ENCODE measurements around the gene CCDC154. TPM values are rescaled to one million over a fixed set of nuclear protein-coding genes. Genes with fewer than 3 reads are reported as not detected.

Gene CCDC154
- total RNA-seq, 1 donor from 2014 or later, result 3.1 TPM

GRCh38 chr16:1431497-1432270 is 12.7 kb downstream of the CCDC154 start:
- ATAC-seq, result no peak
- H3K36me3 ChIP-seq, result no peaks in the 10 kb centered on the region
- no peak overlapping the region for H3K27ac ChIP-seq
- intact Hi-C loops (cut with DNase I), result no loop called here
- no peaks in the 10 kb centered on the region for H3K4me1 ChIP-seq
- H3K9me3 ChIP-seq, result no peaks in the 10 kb centered on the region
- DNase-seq, result no peak
- H3K4me3 ChIP-seq, result no peak overlapping the region
- H3K27me3 ChIP-seq (ENCODE audit: low read depth), result peaks cover 17% of the 10 kb centered on the region
- no peak for TF ChIP-seq CTCF (IDR thresholded peaks at IDR 0.05)

- no peak within 1 kb of the TSS for H3K4me3 ChIP-seq
- no peak for DNase-seq
Measured at GRCh38 chr16:1430759-1431496, 13.4 kb downstream of the CCDC154 start, which contains the start of gene PERCC1. Gene PERCC1 (plus strand): TSS chr16:1431078. CDS start chr16:1432594, 1,516 bp downstream.

GRCh38 chr16:1430214-1430758 is 14.1 kb downstream of the CCDC154 start:
- no peak overlapping the region for H3K4me3 ChIP-seq
- no peaks in the 10 kb centered on the region for H3K9me3 ChIP-seq
- no peak for ATAC-seq
- H3K36me3 ChIP-seq, result no peaks in the 10 kb centered on the region
- H3K27me3 ChIP-seq (ENCODE audit: low read depth), result peaks cover 17% of the 10 kb centered on the region
- no peaks in the 10 kb centered on the region for H3K4me1 ChIP-seq
- TF ChIP-seq CTCF (IDR thresholded peaks at IDR 0.05), result no peak
- no peak for DNase-seq
- H3K27ac ChIP-seq, result no peak overlapping the region
- intact Hi-C loops (cut with DNase I), result no loop called here

More at GRCh38 chr16:1430759-1431496, 13.4 kb downstream of the CCDC154 start, which contains the start of gene PERCC1:
- intact Hi-C loops (cut with DNase I), result no loop called here
- no peak for ATAC-seq
- Histone ChIP-seq H3K27me3 (ENCODE audit: low read depth) (peaks cover 17% of the 10 kb centered on the region), H3K9me3 (no peaks in the 10 kb centered on the region), H3K4me1 (no peaks in the 10 kb centered on the region), H3K36me3 (no peaks in the 10 kb centered on the region), H3K27ac (no peak within 1 kb of the TSS)
- TF ChIP-seq CTCF (IDR thresholded peaks at IDR 0.05), result no peak

GRCh38 chr16:1429631-1430030 is 14.7 kb downstream of the CCDC154 start:
- no peak for TF ChIP-seq CTCF (IDR thresholded peaks at IDR 0.05)
- no peaks in the 10 kb centered on the region for H3K9me3 ChIP-seq
- DNase-seq (no peak), ATAC-seq (no peak)
- intact Hi-C loops (cut with DNase I), result no loop called here
- no peaks in the 10 kb centered on the region for H3K4me1 ChIP-seq
- no peak overlapping the region for H3K27ac ChIP-seq
- H3K4me3 ChIP-seq, result no peak overlapping the region
- peaks cover 17% of the 10 kb centered on the region for H3K27me3 ChIP-seq (ENCODE audit: low read depth)
- H3K36me3 ChIP-seq, result no peaks in the 10 kb centered on the region

GRCh38 chr16:1429012-1429411 is 15.3 kb downstream of the CCDC154 start:
- no peak for ATAC-seq
- intact Hi-C loops (cut with DNase I), result no loop called here
- no peaks in the 10 kb centered on the region for H3K9me3 ChIP-seq
- H3K27ac ChIP-seq, result no peak overlapping the region
- no peak for TF ChIP-seq CTCF (IDR thresholded peaks at IDR 0.05)
- DNase-seq, result no peak
- no peaks in the 10 kb centered on the region for H3K4me1 ChIP-seq
- no peak overlapping the region for H3K4me3 ChIP-seq
- no peaks in the 10 kb centered on the region for H3K36me3 ChIP-seq
- peaks cover 14% of the 10 kb centered on the region for H3K27me3 ChIP-seq (ENCODE audit: low read depth)
